OCI-LY7 (cell line): ENCODE data around the gene GPC4.

Experiments
- CTCF ChIP-seq: fragments of 200-600 bp; sonication (generic); conservative IDR thresholded peaks from 2 replicates; pipeline ENCODE4 v1.5.1; 2014; ENCODE audit warnings: mild to moderate bottlenecking, antibody characterized with exemption, low read length, moderate library complexity, mixed read lengths
- EZH2phosphoT487 ChIP-seq: fragments of 200-600 bp; sonication (generic); IDR thresholded peaks from 2 replicates; pipeline ENCODE4 v1.6.1; 2018; ENCODE audit warnings: low read depth, borderline replicate concordance, mild to moderate bottlenecking, mixed run types, antibody characterized with exemption, low read length, moderate library complexity, mixed read lengths

- TF ChIP-seq EZH2phosphoT487 (no peak), CTCF (no peak)
These were observed 48.6 kb downstream of the GPC4 start for GRCh38 chrX:133366735-133367134.
